MCF 10A (cell line): ENCODE data around the gene MEGF9. TPM values are rescaled to one million over a fixed set of nuclear protein-coding genes. Genes with fewer than 3 reads are reported as not detected.

Experiments
- BruUV-seq: library from RNA; stranded (reverse); fragments of 400-500 nt; replicated peaks from 2 replicates; lab custom pipeline; 2021; lab: Mats Ljungman, UMichigan
- CTCF ChIA-PET: fragments of 300-600 bp; sonication (Branson Sonifier 250); formaldehyde crosslinking; extraction: SDS; loops from one replicate; lab custom pipeline; 2021; ENCODE audit warnings: antibody characterized with exemption, inconsistent platforms; lab: Yijun Ruan, JAX
- POLR2A ChIA-PET: fragments of 300-600, 350-650 bp; sonication (Branson Sonifier 250); formaldehyde crosslinking; extraction: SDS; loops from one replicate; lab custom pipeline; 2020; ENCODE audit warnings: antibody characterized with exemption, inconsistent platforms; lab: Yijun Ruan, JAX
- DNase-seq: peaks from one replicate; pipeline ENCODE4 v3.0.0-alpha.2; 2018; ENCODE audit not compliant: unreplicated experiment
- H3K27ac Mint-ChIP-seq: one replicate; pipeline ENCODE4 v1.8.0; 2022; ENCODE audit warnings: mild to moderate bottlenecking, low read depth, mixed read lengths; ENCODE audit not compliant: unreplicated experiment
- H3K27me3 Mint-ChIP-seq: one replicate; pipeline ENCODE4 v1.8.0; 2022; ENCODE audit warnings: mixed read lengths; ENCODE audit not compliant: insufficient read depth, unreplicated experiment
- H3K36me3 Mint-ChIP-seq: one replicate; pipeline ENCODE4 v1.8.0; 2022; ENCODE audit warnings: mild to moderate bottlenecking, moderate library complexity, mixed read lengths; ENCODE audit not compliant: insufficient read depth, unreplicated experiment
- H3K4me1 Mint-ChIP-seq: one replicate; pipeline ENCODE4 v1.8.0; 2022; ENCODE audit warnings: mixed read lengths; ENCODE audit not compliant: insufficient read depth, unreplicated experiment
- H3K4me3 Mint-ChIP-seq: one replicate; pipeline ENCODE4 v1.8.0; 2022; ENCODE audit warnings: mild to moderate bottlenecking, moderate library complexity, mixed read lengths; ENCODE audit not compliant: unreplicated experiment
- H3K9me3 Mint-ChIP-seq: one replicate; pipeline ENCODE4 v1.8.0; 2022; ENCODE audit warnings: mixed read lengths; ENCODE audit not compliant: unreplicated experiment
- intact Hi-C: fragments of 100-400 bp; cut with micrococcal nuclease; formaldehyde crosslinking; loops from 2 replicates; pipeline ENCODE4 v1.14.1; 2022
- total RNA-seq: library from RNA; stranded (reverse); gene quantifications from 2 replicates; pipeline ENCODE4 v1.2.3, GENCODE V29; 2022
- TF ChIP-seq, protein P1 (sequence below): fragments of 200-600 bp; IDR thresholded peaks from one replicate; pipeline ENCODE4 v1.8.0; 2022; ENCODE audit warnings: antibody characterized with exemption, mild to moderate bottlenecking; ENCODE audit not compliant: unreplicated experiment

The MEGF9 gene
- total RNA-seq, 1 experiment from 2014 or later, result 5.7 TPM

DNA sequence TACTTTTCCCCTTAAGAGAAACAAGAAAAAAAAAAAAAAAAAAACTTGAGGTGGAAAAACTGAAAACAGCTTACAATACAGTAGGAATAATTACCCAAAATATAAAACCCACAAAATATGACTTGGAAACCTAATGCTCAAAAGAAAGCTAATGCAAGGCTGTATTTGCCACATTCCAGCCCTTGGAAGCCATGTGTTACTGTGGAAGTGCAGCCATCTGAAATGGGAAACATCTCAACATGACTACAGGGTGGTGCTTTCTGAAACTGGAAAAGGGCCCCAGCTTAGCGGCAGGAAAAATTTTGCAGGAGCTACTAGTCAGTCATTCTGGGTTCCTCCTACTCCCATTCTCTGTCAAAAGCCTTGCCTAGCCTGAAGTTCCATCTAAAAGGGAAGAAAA, 154.7 kb downstream of the MEGF9 start:
- CTCF ChIA-PET, result interaction anchor here (0.5 to 1.5 kb wide), 5 partner anchors 13 to 1675 kb away, joined by 3 to 8 read pairs (median 3); no protein-coding TSS in a partner anchor
- H3K9me3 Mint-ChIP-seq, result no peaks in the 10 kb centered on the region
- no peak for DNase-seq
- intact Hi-C loops, result no loop called here
- BruUV-seq, result no TSS peak
- peaks cover 41% of the 10 kb centered on the region for H3K36me3 Mint-ChIP-seq
- H3K27me3 Mint-ChIP-seq, result no peaks in the 10 kb centered on the region
- no peak overlapping the region for H3K27ac Mint-ChIP-seq
- H3K4me1 Mint-ChIP-seq, result peaks cover 8% of the 10 kb centered on the region
- TF ChIP-seq, protein P1, sequence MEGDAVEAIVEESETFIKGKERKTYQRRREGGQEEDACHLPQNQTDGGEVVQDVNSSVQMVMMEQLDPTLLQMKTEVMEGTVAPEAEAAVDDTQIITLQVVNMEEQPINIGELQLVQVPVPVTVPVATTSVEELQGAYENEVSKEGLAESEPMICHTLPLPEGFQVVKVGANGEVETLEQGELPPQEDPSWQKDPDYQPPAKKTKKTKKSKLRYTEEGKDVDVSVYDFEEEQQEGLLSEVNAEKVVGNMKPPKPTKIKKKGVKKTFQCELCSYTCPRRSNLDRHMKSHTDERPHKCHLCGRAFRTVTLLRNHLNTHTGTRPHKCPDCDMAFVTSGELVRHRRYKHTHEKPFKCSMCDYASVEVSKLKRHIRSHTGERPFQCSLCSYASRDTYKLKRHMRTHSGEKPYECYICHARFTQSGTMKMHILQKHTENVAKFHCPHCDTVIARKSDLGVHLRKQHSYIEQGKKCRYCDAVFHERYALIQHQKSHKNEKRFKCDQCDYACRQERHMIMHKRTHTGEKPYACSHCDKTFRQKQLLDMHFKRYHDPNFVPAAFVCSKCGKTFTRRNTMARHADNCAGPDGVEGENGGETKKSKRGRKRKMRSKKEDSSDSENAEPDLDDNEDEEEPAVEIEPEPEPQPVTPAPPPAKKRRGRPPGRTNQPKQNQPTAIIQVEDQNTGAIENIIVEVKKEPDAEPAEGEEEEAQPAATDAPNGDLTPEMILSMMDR, result no peak
- POLR2A ChIA-PET, result interaction anchor here (0.6 to 0.7 kb wide), 2 partner anchors 25 to 27 kb away, joined by 3 read pairs; no protein-coding TSS in a partner anchor
- H3K4me3 Mint-ChIP-seq, result no peak overlapping the region

DNA sequence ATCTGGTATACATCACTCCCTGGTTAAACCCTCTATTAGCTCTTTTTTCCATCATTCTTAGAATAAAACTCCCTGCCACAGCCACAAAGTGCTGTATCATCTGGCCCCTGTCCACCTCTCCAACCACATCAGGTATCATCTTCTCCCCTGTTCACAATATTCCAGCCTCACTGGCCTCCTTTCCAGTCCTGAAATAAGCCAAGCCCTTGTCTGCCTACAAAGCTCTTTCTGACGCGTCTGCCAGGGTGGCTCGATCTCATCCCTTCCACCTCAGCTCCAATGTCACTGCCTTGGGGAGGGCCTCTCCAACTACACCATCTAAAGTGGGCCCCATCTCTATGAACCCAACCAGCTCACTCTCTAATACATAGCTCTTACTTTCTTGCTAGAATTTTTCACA, 155.8 kb downstream of the MEGF9 start:
- H3K27ac Mint-ChIP-seq, result no peak overlapping the region
- DNase-seq, result no peak
- intact Hi-C loops, result no loop called here
- TF ChIP-seq, protein P1, result no peak
- no peak overlapping the region for H3K4me3 Mint-ChIP-seq
- POLR2A ChIA-PET, result interaction anchor here (0.6 to 1.3 kb wide), 2 partner anchors 25 to 311 kb away, joined by 3 read pairs; no protein-coding TSS in a partner anchor
- no TSS peak for BruUV-seq
- no peaks in the 10 kb centered on the region for H3K27me3 Mint-ChIP-seq
- H3K36me3 Mint-ChIP-seq, result peaks cover 41% of the 10 kb centered on the region
- peaks cover 8% of the 10 kb centered on the region for H3K4me1 Mint-ChIP-seq
- no peaks in the 10 kb centered on the region for H3K9me3 Mint-ChIP-seq
- CTCF ChIA-PET, result interaction anchor here (0.6 to 1.5 kb wide), 3 partner anchors 23 to 190 kb away, joined by 3 to 5 read pairs (median 5); no protein-coding TSS in a partner anchor

DNA sequence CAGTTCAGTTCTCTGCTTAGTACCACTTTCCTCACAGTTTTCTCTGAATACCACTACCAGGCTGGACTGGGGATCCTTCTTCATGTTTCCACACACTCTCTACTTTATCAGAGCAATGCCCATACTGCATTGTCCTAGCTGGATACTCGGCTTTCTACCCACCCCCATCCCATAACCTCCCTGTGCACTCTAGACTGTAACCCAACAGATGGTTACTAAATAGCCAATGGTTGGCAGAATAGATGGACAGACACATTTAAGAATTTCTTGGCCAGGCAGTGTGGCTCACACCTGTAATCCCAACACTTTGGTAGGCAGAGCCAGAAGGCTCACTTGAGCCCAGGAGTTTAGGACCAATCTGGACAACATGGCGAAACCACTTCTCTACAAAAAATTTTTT, 157.1 kb downstream of the MEGF9 start:
- CTCF ChIA-PET, result no interaction called here
- no peak overlapping the region for H3K4me3 Mint-ChIP-seq
- H3K27ac Mint-ChIP-seq, result no peak overlapping the region
- POLR2A ChIA-PET, result no interaction called here
- DNase-seq, result no peak
- intact Hi-C loops, result no loop called here
- H3K4me1 Mint-ChIP-seq, result no peaks in the 10 kb centered on the region
- TF ChIP-seq, protein P1, result no peak
- H3K9me3 Mint-ChIP-seq, result no peaks in the 10 kb centered on the region
- H3K36me3 Mint-ChIP-seq, result peaks cover 41% of the 10 kb centered on the region
- H3K27me3 Mint-ChIP-seq, result no peaks in the 10 kb centered on the region
- no TSS peak for BruUV-seq

DNA sequence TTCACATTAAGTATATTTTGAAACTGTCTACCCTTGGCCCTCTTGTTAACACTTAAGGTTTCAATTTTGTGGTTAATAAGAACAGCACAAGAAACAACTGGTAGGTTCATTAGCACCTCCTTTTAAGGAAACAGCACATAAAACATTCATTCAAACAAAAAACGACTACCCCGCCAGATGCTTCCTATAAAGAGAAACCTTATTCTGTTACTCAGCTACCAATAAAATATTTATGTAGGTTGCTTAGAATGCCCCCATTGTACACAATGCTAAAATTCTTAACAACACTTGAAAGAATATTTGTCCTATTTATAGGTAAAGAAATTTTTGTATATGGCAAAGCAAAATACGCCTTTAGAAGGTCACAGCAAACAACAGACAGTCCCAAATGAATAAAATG, 157.5 kb downstream of the MEGF9 start:
- Mint-ChIP-seq H3K4me1 (no peaks in the 10 kb centered on the region), H3K9me3 (no peaks in the 10 kb centered on the region), H3K27ac (no peak overlapping the region), H3K4me3 (no peak overlapping the region), H3K36me3 (peaks cover 42% of the 10 kb centered on the region), H3K27me3 (no peaks in the 10 kb centered on the region)
- no peak for DNase-seq
- BruUV-seq, result no TSS peak
- intact Hi-C loops, result no loop called here
- ChIA-PET POLR2A (no interaction called here), CTCF (interaction anchor here (1.8 kb wide), 1 partner anchor 13 kb away, joined by 5 read pairs; no protein-coding TSS in a partner anchor)
- TF ChIP-seq, protein P1, result no peak
